ENCODE data around the gene EME1. TPM values are rescaled to one million over a fixed set of nuclear protein-coding genes. Genes with fewer than 3 reads are reported as not detected.

Gene EME1
- total and polyA plus RNA-seq, 2 donors (not counting 3 experiments of a cell fraction or from before 2014, with no cell fraction given) = 5.6 to 9.1 TPM

- CTCF ChIA-PET = no interaction called here
- peaks cover 16% of the 10 kb centered on the region for H3K79me2 ChIP-seq (ENCODE audit: control insufficient read depth, insufficient read depth, low read length)
- H4K20me1 ChIP-seq (replicated peaks; ENCODE audit: control insufficient read depth, extremely low read depth, insufficient read depth, low read length) = no peaks in the 10 kb centered on the region
- TF ChIP-seq, protein P1, sequence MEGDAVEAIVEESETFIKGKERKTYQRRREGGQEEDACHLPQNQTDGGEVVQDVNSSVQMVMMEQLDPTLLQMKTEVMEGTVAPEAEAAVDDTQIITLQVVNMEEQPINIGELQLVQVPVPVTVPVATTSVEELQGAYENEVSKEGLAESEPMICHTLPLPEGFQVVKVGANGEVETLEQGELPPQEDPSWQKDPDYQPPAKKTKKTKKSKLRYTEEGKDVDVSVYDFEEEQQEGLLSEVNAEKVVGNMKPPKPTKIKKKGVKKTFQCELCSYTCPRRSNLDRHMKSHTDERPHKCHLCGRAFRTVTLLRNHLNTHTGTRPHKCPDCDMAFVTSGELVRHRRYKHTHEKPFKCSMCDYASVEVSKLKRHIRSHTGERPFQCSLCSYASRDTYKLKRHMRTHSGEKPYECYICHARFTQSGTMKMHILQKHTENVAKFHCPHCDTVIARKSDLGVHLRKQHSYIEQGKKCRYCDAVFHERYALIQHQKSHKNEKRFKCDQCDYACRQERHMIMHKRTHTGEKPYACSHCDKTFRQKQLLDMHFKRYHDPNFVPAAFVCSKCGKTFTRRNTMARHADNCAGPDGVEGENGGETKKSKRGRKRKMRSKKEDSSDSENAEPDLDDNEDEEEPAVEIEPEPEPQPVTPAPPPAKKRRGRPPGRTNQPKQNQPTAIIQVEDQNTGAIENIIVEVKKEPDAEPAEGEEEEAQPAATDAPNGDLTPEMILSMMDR (IDR thresholded peaks at IDR 0.05; ENCODE audit: extremely low read depth in 1 of 2, insufficient read depth in 1 of 2, low read depth in 1 of 2, low read length in 2 of 2) = no peak
- no peak for TF ChIP-seq JUN (IDR thresholded peaks at IDR 0.05; ENCODE audit: borderline replicate concordance, insufficient read depth, insufficient read length, low read depth)
- TF ChIP-seq MAX (IDR thresholded peaks at IDR 0.05; ENCODE audit: insufficient read depth, insufficient read length) = no peak
- TF ChIP-seq MYC (IDR thresholded peaks at IDR 0.05; ENCODE audit: low read depth, low read length) = no peak
- no peak for TF ChIP-seq EZH2 (IDR thresholded peaks at IDR 0.05; ENCODE audit: borderline replicate concordance, low read depth, low read length, severe bottlenecking)
- no peak for TF ChIP-seq POLR2AphosphoS5 (IDR thresholded peaks at IDR 0.05; ENCODE audit: insufficient read depth, low read depth, low read length)
- TF ChIP-seq GATA2 (IDR thresholded peaks at IDR 0.05; ENCODE audit: insufficient read depth, insufficient read length, low read depth, low read length) = no peak
- no peak for TF ChIP-seq POLR2A (IDR thresholded peaks at IDR 0.05; ENCODE audit: low read depth, low read length)
- no peak for TF ChIP-seq FOS (IDR thresholded peaks at IDR 0.05; ENCODE audit: borderline replicate concordance, insufficient read depth, low read length)
- no peak overlapping the region for H3K27ac ChIP-seq (ENCODE audit: insufficient read depth, low read depth, low read length)
- intact Hi-C loops (cut with micrococcal nuclease) (no loop called here), dilution Hi-C loops (cut with MboI; ENCODE audit: extremely low pct_ligation_motif_present, low sequenced_read_pairs) (no loop called here)
- no TSS peak for BruUV-seq (replicated peaks)
- FAIRE-seq (no peak), DNase-seq (ENCODE audit: low read depth, low spot score) (no peak)
- H3K9me1 ChIP-seq (replicated peaks; ENCODE audit: control insufficient read depth, extremely low read depth, insufficient read depth, low read length) = no peaks in the 10 kb centered on the region
- H3K4me1 ChIP-seq (ENCODE audit: control insufficient read depth, extremely low read depth, insufficient read depth, low read length) = peaks cover 15% of the 10 kb centered on the region
- no peak overlapping the region for H3K9ac ChIP-seq (replicated peaks; ENCODE audit: extremely low read depth, insufficient read depth, low read length)
- no peak overlapping the region for H2AFZ ChIP-seq (ENCODE audit: low read depth, low read length)
- no peaks in the 10 kb centered on the region for H3K9me3 ChIP-seq (replicated peaks; ENCODE audit: control insufficient read depth, insufficient read depth, low read length)
- no peak overlapping the region for H3K4me2 ChIP-seq (ENCODE audit: insufficient read depth, low read length)
- H3K36me3 ChIP-seq (ENCODE audit: control insufficient read depth in 2 of 2, extremely low read depth in 1 of 2, insufficient read depth in 2 of 2, low read length in 2 of 2) = peaks cover 0 to 3% of the 10 kb centered on the region in 2 experiments
- H3K27me3 ChIP-seq (ENCODE audit: control insufficient read depth in 2 of 2, insufficient read depth in 2 of 2, low read length in 2 of 2) = no peaks in the 10 kb centered on the region
- H3K4me3 ChIP-seq (replicated peaks in 1 of 3; ENCODE audit: insufficient read depth in 1 of 3, low read depth in 1 of 3, low read length in 3 of 3) = no peak overlapping the region
- POLR2A ChIA-PET = no interaction called here
Measured at GRCh38 chr17:50375858-50376538, 3.0 kb downstream of the EME1 start.
